Right atrium auricular region (tissue), 2 donors: ENCODE measurements around the gene LAMA5. TPM values are rescaled to one million over a fixed set of nuclear protein-coding genes. Genes with fewer than 3 reads are reported as not detected.

Experiments
- DNase-seq: peaks from one replicate; pipeline ENCODE4 v3.0.0-alpha.2; 2019; ENCODE audit warnings: low spot score
- H3K27ac ChIP-seq, 2 donors: fragments of 200-600 bp; sonication (generic); 1 replicate in 1 of 2; 2 replicates in 1 of 2; pipeline ENCODE4 v1.5.1; 2016 to 2019
- H3K27me3 ChIP-seq, 2 donors: fragments of 200-600 bp; sonication (generic); one replicate each; pipeline versions ENCODE4 v1.5.1 to v1.6.0; 2017 to 2019
- H3K36me3 ChIP-seq: fragments of 200-600 bp; sonication (generic); one replicate; pipeline ENCODE4 v1.5.1; 2016
- H3K4me1 ChIP-seq, 2 donors: fragments of 200-600 bp; sonication (generic); one replicate each; pipeline versions ENCODE4 v1.5.1 to v1.6.0; 2017 to 2019
- H3K4me3 ChIP-seq, 2 donors: fragments of 200-600 bp; sonication (generic); 1 replicate in 1 of 2; 2 replicates in 1 of 2; pipeline ENCODE4 v1.5.1; 2017 to 2019; ENCODE audit warnings: mild to moderate bottlenecking in 1 of 2, moderate library complexity in 1 of 2
- H3K9me3 ChIP-seq, 2 donors: fragments of 200-600 bp; sonication (generic); one replicate each; pipeline ENCODE4 v1.5.1; 2019
- total RNA-seq, 2 donors: library from RNA; depleted of rRNA; stranded (reverse); fragments of >200 nt; gene quantifications; one replicate each; pipeline ENCODE4 v1.1.0, GENCODE V29; 2016
- TF ChIP-seq, protein P1 (sequence below), 2 donors: fragments of 200-600 bp; sonication (generic); IDR thresholded peaks; one replicate each; pipeline ENCODE4 v1.5.1; 2019; ENCODE audit warnings: antibody characterized with exemption in 2 of 2

The LAMA5 gene
- total RNA-seq, 2 donors from 2014 or later = 61.1 to 69.4 TPM

DNA sequence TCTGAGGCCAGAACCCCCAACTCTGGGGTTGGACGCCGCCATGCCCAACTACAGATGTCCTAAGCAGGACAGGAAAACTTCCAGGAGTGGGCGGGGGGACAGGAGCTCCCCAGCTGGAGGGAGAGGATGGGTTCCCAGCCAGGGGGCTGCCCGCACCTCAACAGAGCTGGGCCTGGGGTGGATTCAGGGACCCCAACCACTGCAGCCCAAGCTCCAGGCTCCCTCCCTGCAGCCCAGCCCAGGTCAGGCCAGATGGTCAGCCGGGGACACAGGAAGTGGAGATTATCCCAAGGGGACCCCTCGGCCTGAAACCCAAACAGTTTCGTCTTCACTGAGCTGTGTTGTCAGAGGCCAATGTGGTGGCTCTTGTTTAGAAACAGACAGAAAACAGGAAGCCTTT lies 9.4 kb downstream of the LAMA5 start:
- H3K4me3 ChIP-seq = peak overlapping the region in 1 of 2 donors; percentile 31
- DNase-seq = no peak
- peaks cover 0 to 96% of the 10 kb centered on the region in 2 donors for H3K4me1 ChIP-seq

DNA sequence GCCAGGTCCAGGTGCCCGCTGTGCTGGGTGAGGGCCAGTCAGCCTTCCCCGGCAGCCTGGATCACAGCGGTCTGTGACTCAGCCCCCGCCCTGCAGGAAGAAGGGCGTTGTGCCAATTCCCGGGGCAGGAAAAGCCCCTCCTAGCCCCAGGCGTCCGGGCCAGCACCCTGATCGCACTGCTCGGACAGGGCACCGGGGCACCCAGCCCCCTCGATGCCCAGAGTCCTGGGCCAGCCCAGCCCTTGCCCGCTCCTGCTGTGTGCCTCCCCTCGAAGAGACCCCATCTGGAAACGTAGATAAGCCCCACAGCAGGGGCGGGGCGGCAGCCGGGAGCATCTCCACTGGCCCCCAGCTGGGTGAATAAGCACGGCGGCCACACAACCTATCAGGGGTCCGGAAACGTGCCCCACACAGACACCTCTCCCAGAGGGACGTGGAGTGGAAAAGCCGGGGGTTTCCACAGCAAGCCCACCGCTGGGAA lies 9.9 kb downstream of the LAMA5 start:
- Histone ChIP-seq H3K36me3 (no peaks in the 10 kb centered on the region), H3K4me1 (peaks cover 0 to 96% of the 10 kb centered on the region in 2 donors), H3K4me3 (peak overlapping the region in 1 of 2 donors; percentile 31), H3K9me3 (no peaks in the 10 kb centered on the region), H3K27me3 (no peaks in the 10 kb centered on the region), H3K27ac (peak overlapping the region; percentile 90 to 92)
- DNase-seq = no peak
- TF ChIP-seq, protein P1, sequence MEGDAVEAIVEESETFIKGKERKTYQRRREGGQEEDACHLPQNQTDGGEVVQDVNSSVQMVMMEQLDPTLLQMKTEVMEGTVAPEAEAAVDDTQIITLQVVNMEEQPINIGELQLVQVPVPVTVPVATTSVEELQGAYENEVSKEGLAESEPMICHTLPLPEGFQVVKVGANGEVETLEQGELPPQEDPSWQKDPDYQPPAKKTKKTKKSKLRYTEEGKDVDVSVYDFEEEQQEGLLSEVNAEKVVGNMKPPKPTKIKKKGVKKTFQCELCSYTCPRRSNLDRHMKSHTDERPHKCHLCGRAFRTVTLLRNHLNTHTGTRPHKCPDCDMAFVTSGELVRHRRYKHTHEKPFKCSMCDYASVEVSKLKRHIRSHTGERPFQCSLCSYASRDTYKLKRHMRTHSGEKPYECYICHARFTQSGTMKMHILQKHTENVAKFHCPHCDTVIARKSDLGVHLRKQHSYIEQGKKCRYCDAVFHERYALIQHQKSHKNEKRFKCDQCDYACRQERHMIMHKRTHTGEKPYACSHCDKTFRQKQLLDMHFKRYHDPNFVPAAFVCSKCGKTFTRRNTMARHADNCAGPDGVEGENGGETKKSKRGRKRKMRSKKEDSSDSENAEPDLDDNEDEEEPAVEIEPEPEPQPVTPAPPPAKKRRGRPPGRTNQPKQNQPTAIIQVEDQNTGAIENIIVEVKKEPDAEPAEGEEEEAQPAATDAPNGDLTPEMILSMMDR (IDR thresholded peaks at IDR 0.05) = no peak

More for the DNA sequence above, 9.4 kb downstream of the LAMA5 start:
- no peaks in the 10 kb centered on the region for H3K36me3 ChIP-seq
- TF ChIP-seq, protein P1 (IDR thresholded peaks at IDR 0.05) = no peak
- no peaks in the 10 kb centered on the region for H3K27me3 ChIP-seq
- H3K27ac ChIP-seq = peak overlapping the region; percentile 90 to 92
- no peaks in the 10 kb centered on the region for H3K9me3 ChIP-seq

DNA sequence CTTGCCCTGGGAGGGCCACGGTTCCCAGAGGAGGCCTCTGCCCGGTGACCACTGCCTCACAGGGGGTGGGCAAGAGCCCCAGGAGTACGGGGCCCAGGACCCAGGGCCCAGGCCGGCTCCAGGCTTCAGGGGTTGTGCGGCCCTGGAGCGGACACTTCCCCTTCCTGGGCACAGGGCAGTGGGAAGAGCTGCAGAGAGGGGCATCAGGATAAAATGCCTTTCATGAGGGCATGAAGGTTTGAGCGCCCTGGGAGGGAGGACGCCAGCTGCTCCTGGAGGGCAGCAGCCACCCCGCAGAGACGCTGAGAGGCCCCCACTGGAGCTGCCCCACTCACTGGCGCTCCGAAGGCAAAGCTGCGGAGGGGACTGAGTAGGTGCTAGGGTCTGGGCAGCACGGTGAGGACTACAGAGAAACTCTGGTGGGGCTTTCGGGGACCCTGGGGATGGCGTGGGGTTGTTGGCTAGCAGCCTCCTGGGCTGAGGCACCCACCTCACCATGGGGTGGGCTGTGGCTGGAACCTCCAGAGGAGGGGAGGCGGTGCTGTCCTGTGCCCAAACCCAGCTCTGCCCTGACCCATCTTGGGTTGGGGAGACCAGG lies 10.4 kb downstream of the LAMA5 start:
- H3K4me3 ChIP-seq = peak overlapping the region in 1 of 2 donors; percentile 31
- peaks cover 0 to 92% of the 10 kb centered on the region in 2 donors for H3K4me1 ChIP-seq

DNA sequence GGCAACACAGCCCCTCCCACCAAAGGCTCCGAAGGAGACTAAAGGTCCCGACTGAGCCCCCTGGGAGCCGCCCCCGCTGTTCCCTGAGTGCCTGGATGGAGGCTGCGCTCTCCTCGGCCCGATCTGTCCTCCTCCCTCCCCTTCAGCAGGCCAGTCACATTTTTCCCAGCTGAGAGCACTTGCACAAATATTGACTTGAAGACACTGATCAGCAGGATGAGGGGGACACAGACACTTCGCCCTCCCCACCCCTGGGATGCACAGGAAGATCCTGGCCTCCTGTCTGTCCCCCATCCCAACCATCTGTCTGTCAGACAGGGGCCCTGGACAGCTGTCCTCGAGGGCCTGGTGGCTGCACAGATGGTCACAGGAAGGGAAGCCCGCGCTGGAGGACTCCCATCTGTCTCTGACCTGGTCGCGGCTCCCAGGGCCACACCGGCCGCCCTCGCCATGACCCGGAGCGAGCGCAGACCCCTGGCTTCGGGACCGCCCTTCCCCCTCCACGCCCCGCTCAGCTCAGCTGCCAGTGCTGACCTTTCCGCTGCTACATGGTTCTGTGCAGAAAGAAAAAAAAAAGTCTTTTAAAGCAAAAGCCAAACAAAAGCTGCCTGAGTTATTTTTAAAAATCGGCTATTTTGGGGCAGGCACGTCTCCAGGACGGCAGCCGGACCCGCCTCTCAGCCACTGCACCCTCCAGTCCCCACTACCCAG lies 11.1 kb downstream of the LAMA5 start:
- no peak for DNase-seq
- Histone ChIP-seq H3K4me3 (peak overlapping the region in 1 of 2 donors; percentile 31), H3K27ac (peak overlapping the region; percentile 90 to 92), H3K4me1 (peaks cover 0 to 86% of the 10 kb centered on the region in 2 donors), H3K36me3 (peaks cover 12% of the 10 kb centered on the region), H3K9me3 (no peaks in the 10 kb centered on the region), H3K27me3 (no peaks in the 10 kb centered on the region)
- TF ChIP-seq, protein P1 (IDR thresholded peaks at IDR 0.05) = no peak

More for the DNA sequence above, 10.4 kb downstream of the LAMA5 start:
- TF ChIP-seq, protein P1 (IDR thresholded peaks at IDR 0.05) = no peak
- H3K36me3 ChIP-seq = peaks cover 5% of the 10 kb centered on the region
- no peak for DNase-seq
- no peaks in the 10 kb centered on the region for H3K9me3 ChIP-seq
- no peaks in the 10 kb centered on the region for H3K27me3 ChIP-seq
- peak overlapping the region; percentile 90 to 92 for H3K27ac ChIP-seq

DNA sequence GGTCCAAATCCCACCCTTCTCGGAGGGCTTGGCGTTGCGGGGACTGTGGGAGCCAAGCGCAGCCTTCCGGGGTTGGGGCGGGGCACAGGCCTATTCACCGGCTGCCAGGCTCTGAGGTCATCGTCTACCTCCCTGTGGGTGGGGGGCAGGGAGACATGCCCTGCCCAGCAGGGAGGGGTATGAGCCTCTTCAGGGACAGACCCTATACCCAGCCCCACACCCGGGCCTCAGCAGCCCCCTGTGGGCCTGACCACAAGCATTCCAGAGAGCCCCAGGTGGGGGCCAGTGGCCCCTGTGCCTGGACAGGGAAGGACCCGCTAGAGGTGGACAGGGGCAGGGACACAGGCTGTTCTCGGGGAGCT lies 11.6 kb downstream of the LAMA5 start:
- TF ChIP-seq, protein P1 (IDR thresholded peaks at IDR 0.05) = no peak
- Histone ChIP-seq H3K27me3 (no peaks in the 10 kb centered on the region), H3K4me3 (peak overlapping the region in 1 of 2 donors; percentile 31), H3K4me1 (peaks cover 0 to 80% of the 10 kb centered on the region in 2 donors), H3K9me3 (no peaks in the 10 kb centered on the region), H3K27ac (peak overlapping the region; percentile 90 to 92), H3K36me3 (peaks cover 17% of the 10 kb centered on the region)
- DNase-seq = no peak
